ENCODE results near the gene DRC3.

Gene DRC3

GRCh38 chr17:17971431-17972125 is 1.1 kb upstream of the DRC3 start:
- no peak for FAIRE-seq
- no peak for DNase-seq (ENCODE audit: insufficient read length)
- TF ChIP-seq POLR2AphosphoS5 (IDR thresholded peaks at IDR 0.05; ENCODE audit: low read depth, low read length) (no peak), POLR2A (IDR thresholded peaks at IDR 0.05; ENCODE audit: low read depth, low read length) (no peak), TAF1 (IDR thresholded peaks at IDR 0.05; ENCODE audit: borderline replicate concordance, low read depth, low read length) (no peak)

- DNase-seq (ENCODE audit: insufficient read length), result no peak
- no peak for FAIRE-seq
Measured at GRCh38 chr17:17972952-17973254, 241 bp downstream of the DRC3 start.

GRCh38 chr17:17975436-17975835 is 2.8 kb downstream of the DRC3 start:
- FAIRE-seq, result no peak
- TF ChIP-seq POLR2A (IDR thresholded peaks at IDR 0.05; ENCODE audit: low read depth, low read length) (no peak), POLR2AphosphoS5 (IDR thresholded peaks at IDR 0.05; ENCODE audit: low read depth, low read length) (no peak), TAF1 (IDR thresholded peaks at IDR 0.05; ENCODE audit: borderline replicate concordance, low read depth, low read length) (no peak)
- no peak for DNase-seq (ENCODE audit: insufficient read length)

More at GRCh38 chr17:17972952-17973254, 241 bp downstream of the DRC3 start:
- TF ChIP-seq TAF1 (IDR thresholded peaks at IDR 0.05; ENCODE audit: borderline replicate concordance, low read depth, low read length), result no peak
- TF ChIP-seq POLR2AphosphoS5 (IDR thresholded peaks at IDR 0.05; ENCODE audit: low read depth, low read length), result no peak
- TF ChIP-seq POLR2A (IDR thresholded peaks at IDR 0.05; ENCODE audit: low read depth, low read length), result no peak

GRCh38 chr17:17976931-17977570 is 4.4 kb downstream of the DRC3 start:
- DNase-seq (ENCODE audit: insufficient read length) (no peak), FAIRE-seq (no peak)
- TF ChIP-seq POLR2A (IDR thresholded peaks at IDR 0.05; ENCODE audit: low read depth, low read length) (no peak), TAF1 (IDR thresholded peaks at IDR 0.05; ENCODE audit: borderline replicate concordance, low read depth, low read length) (no peak), POLR2AphosphoS5 (IDR thresholded peaks at IDR 0.05; ENCODE audit: low read depth, low read length) (no peak)

- DNase-seq (ENCODE audit: insufficient read length) (no peak), FAIRE-seq (no peak)
- no peak for TF ChIP-seq POLR2A (IDR thresholded peaks at IDR 0.05; ENCODE audit: low read depth, low read length)
- TF ChIP-seq TAF1 (IDR thresholded peaks at IDR 0.05; ENCODE audit: borderline replicate concordance, low read depth, low read length), result no peak
- TF ChIP-seq POLR2AphosphoS5 (IDR thresholded peaks at IDR 0.05; ENCODE audit: low read depth, low read length), result no peak
Measured at GRCh38 chr17:17978481-17979424, 6.1 kb downstream of the DRC3 start.

- no peak for FAIRE-seq
- no peak for TF ChIP-seq POLR2AphosphoS5 (IDR thresholded peaks at IDR 0.05; ENCODE audit: low read depth, low read length)
- TF ChIP-seq TAF1 (IDR thresholded peaks at IDR 0.05; ENCODE audit: borderline replicate concordance, low read depth, low read length), result no peak
- TF ChIP-seq POLR2A (IDR thresholded peaks at IDR 0.05; ENCODE audit: low read depth, low read length), result no peak
- DNase-seq (ENCODE audit: insufficient read length), result no peak
Measured at GRCh38 chr17:17979778-17980177, 7.1 kb downstream of the DRC3 start.

GRCh38 chr17:17981330-17981729 is 8.7 kb downstream of the DRC3 start:
- no peak for FAIRE-seq
- no peak for DNase-seq (ENCODE audit: insufficient read length)
- TF ChIP-seq POLR2A (IDR thresholded peaks at IDR 0.05; ENCODE audit: low read depth, low read length), result no peak
- TF ChIP-seq TAF1 (IDR thresholded peaks at IDR 0.05; ENCODE audit: borderline replicate concordance, low read depth, low read length), result no peak
- TF ChIP-seq POLR2AphosphoS5 (IDR thresholded peaks at IDR 0.05; ENCODE audit: low read depth, low read length), result no peak

- DNase-seq (ENCODE audit: insufficient read length) (no peak), FAIRE-seq (no peak)
- no peak for TF ChIP-seq POLR2A (IDR thresholded peaks at IDR 0.05; ENCODE audit: low read depth, low read length)
- no peak for TF ChIP-seq TAF1 (IDR thresholded peaks at IDR 0.05; ENCODE audit: borderline replicate concordance, low read depth, low read length)
- TF ChIP-seq POLR2AphosphoS5 (IDR thresholded peaks at IDR 0.05; ENCODE audit: low read depth, low read length), result no peak
Measured at GRCh38 chr17:17982801-17983200, 10.1 kb downstream of the DRC3 start.

GRCh38 chr17:17983376-17983775 is 10.7 kb downstream of the DRC3 start:
- TF ChIP-seq POLR2AphosphoS5 (IDR thresholded peaks at IDR 0.05; ENCODE audit: low read depth, low read length) (no peak), POLR2A (IDR thresholded peaks at IDR 0.05; ENCODE audit: low read depth, low read length) (no peak), TAF1 (IDR thresholded peaks at IDR 0.05; ENCODE audit: borderline replicate concordance, low read depth, low read length) (no peak)
- FAIRE-seq (no peak), DNase-seq (ENCODE audit: insufficient read length) (no peak)

- TF ChIP-seq TAF1 (IDR thresholded peaks at IDR 0.05; ENCODE audit: borderline replicate concordance, low read depth, low read length), result no peak
- no peak for TF ChIP-seq POLR2A (IDR thresholded peaks at IDR 0.05; ENCODE audit: low read depth, low read length)
- no peak for TF ChIP-seq POLR2AphosphoS5 (IDR thresholded peaks at IDR 0.05; ENCODE audit: low read depth, low read length)
- no peak for FAIRE-seq
- DNase-seq (ENCODE audit: insufficient read length), result no peak
Measured at GRCh38 chr17:17983776-17984175, 11.1 kb downstream of the DRC3 start.

- TF ChIP-seq TAF1 (IDR thresholded peaks at IDR 0.05; ENCODE audit: borderline replicate concordance, low read depth, low read length) (no peak), POLR2A (IDR thresholded peaks at IDR 0.05; ENCODE audit: low read depth, low read length) (no peak), POLR2AphosphoS5 (IDR thresholded peaks at IDR 0.05; ENCODE audit: low read depth, low read length) (no peak)
- no peak for DNase-seq (ENCODE audit: insufficient read length)
- FAIRE-seq, result no peak
Measured at GRCh38 chr17:17985153-17985552, 12.5 kb downstream of the DRC3 start.

Data from GM12892 (cell line).